ENCODE measurements around the gene ERN1.

Gene ERN1

GRCh38 chr17:64154717-64155116 is 24.8 kb upstream of the ERN1 start:
- no peak for TF ChIP-seq ZNF596 (tag by site-specific recombination; IDR thresholded peaks at IDR 0.05)
- no peak for TF ChIP-seq ZNF223 (tag by site-specific recombination; IDR thresholded peaks at IDR 0.05)
- no peak for TF ChIP-seq IKZF3 (tag by site-specific recombination; IDR thresholded peaks at IDR 0.05)
- no peak for TF ChIP-seq SP3 (tag by site-specific recombination; IDR thresholded peaks at IDR 0.05)
- no peak for TF ChIP-seq GLI2 (tag by site-specific recombination; IDR thresholded peaks at IDR 0.05; ENCODE audit: borderline replicate concordance, low read depth)
- no peak for TF ChIP-seq ZNF416 (tag by site-specific recombination; IDR thresholded peaks at IDR 0.05)
- no peak for TF ChIP-seq ZNF529 (tag by site-specific recombination; IDR thresholded peaks at IDR 0.05; ENCODE audit: insufficient replicate concordance)
- TF ChIP-seq ZNF18 (tag by site-specific recombination; IDR thresholded peaks at IDR 0.05): no peak
- no peak overlapping the region for H3K27ac ChIP-seq (ENCODE audit: extremely low read depth, low read depth, low read length)
- H3K9me3 ChIP-seq (ENCODE audit: control insufficient read depth, insufficient read depth, low read depth, low read length): no peaks in the 10 kb centered on the region
- POLR2A ChIA-PET: interaction anchor here (1.8 kb wide), 1 partner anchor 9 kb away, joined by 6 read pairs; no protein-coding TSS in a partner anchor
- no peaks in the 10 kb centered on the region for H3K4me1 ChIP-seq (ENCODE audit: control insufficient read depth, insufficient read depth, low read length)
- CTCF ChIA-PET: interaction anchor here (0.6 to 1.3 kb wide), 3 partner anchors 15 to 166 kb away, joined by 3 to 5 read pairs (median 3); no protein-coding TSS in a partner anchor
- H3K36me3 ChIP-seq (ENCODE audit: control insufficient read depth in 2 of 2, insufficient read depth in 1 of 2, low read length in 2 of 2): peaks cover 6 to 28% of the 10 kb centered on the region in 2 experiments; a peak in 2 of 3 replicates
- H3K4me3 ChIP-seq (ENCODE audit: low read depth, low read length): no peak overlapping the region

- Histone ChIP-seq H3K36me3 (ENCODE audit: control insufficient read depth in 2 of 2, insufficient read depth in 1 of 2, low read length in 2 of 2) (peaks cover 6 to 29% of the 10 kb centered on the region in 2 experiments; a peak in 2 of 3 replicates), H3K4me3 (ENCODE audit: low read depth, low read length) (no peak overlapping the region), H3K4me1 (ENCODE audit: control insufficient read depth, insufficient read depth, low read length) (no peaks in the 10 kb centered on the region), H3K27ac (ENCODE audit: extremely low read depth, low read depth, low read length) (no peak overlapping the region), H3K9me3 (ENCODE audit: control insufficient read depth, insufficient read depth, low read depth, low read length) (no peaks in the 10 kb centered on the region)
- TF ChIP-seq ZBTB44 (tag by site-specific recombination; IDR thresholded peaks at IDR 0.05) (no peak), ZBTB26 (tag by site-specific recombination; optimal IDR thresholded peaks at IDR 0.05) (no peak), ZNF830 (tag by site-specific recombination; IDR thresholded peaks at IDR 0.05; ENCODE audit: low read depth) (no peak), BCL11A (tag by site-specific recombination; IDR thresholded peaks at IDR 0.05; ENCODE audit: low read depth) (no peak), ZNF629 (tag by site-specific recombination; IDR thresholded peaks at IDR 0.05) (no peak), ZFP69B (tag by site-specific recombination; IDR thresholded peaks at IDR 0.05) (no peak)
- CTCF ChIA-PET: interaction anchor here (0.6 to 1.3 kb wide), 3 partner anchors 15 to 167 kb away, joined by 3 to 5 read pairs (median 3); no protein-coding TSS in a partner anchor
- POLR2A ChIA-PET: interaction anchor here (1.8 kb wide), 1 partner anchor 9 kb away, joined by 6 read pairs; no protein-coding TSS in a partner anchor
Measured at GRCh38 chr17:64154313-64154695, 24.4 kb upstream of the ERN1 start.

- ChIA-PET POLR2A (interaction anchor here (1.8 kb wide), 1 partner anchor 8 kb away, joined by 6 read pairs; no protein-coding TSS in a partner anchor), CTCF (interaction anchor here (0.7 kb wide), 2 partner anchors 16 to 106 kb away, joined by 3 read pairs; no protein-coding TSS in a partner anchor)
- Histone ChIP-seq H3K9me3 (ENCODE audit: control insufficient read depth, insufficient read depth, low read depth, low read length) (no peaks in the 10 kb centered on the region), H3K4me3 (ENCODE audit: low read depth, low read length) (no peak overlapping the region), H3K4me1 (ENCODE audit: control insufficient read depth, insufficient read depth, low read length) (no peaks in the 10 kb centered on the region), H3K36me3 (ENCODE audit: control insufficient read depth in 2 of 2, insufficient read depth in 1 of 2, low read length in 2 of 2) (peaks cover 6 to 34% of the 10 kb centered on the region in 2 experiments; a peak in 2 of 3 replicates), H3K27ac (ENCODE audit: extremely low read depth, low read depth, low read length) (no peak overlapping the region)
- TF ChIP-seq ZNF175 (tag by site-specific recombination; IDR thresholded peaks at IDR 0.05): no peak
- no peak for TF ChIP-seq KLF17 (tag by site-specific recombination; IDR thresholded peaks at IDR 0.05)
- peak; percentile 67; the same call in 1 of the 2 replicates for TF ChIP-seq ZNF121 (tag by site-specific recombination; IDR thresholded peaks at IDR 0.05)
- no peak for TF ChIP-seq ZNF132 (tag by site-specific recombination; IDR thresholded peaks at IDR 0.05; ENCODE audit: borderline replicate concordance)
- no peak for TF ChIP-seq ZBTB1 (tag by site-specific recombination; IDR thresholded peaks at IDR 0.05)
- no peak for TF ChIP-seq ZNF639 (tag by site-specific recombination; IDR thresholded peaks at IDR 0.05)
Measured at GRCh38 chr17:64153565-64154312, 23.8 kb upstream of the ERN1 start.

Data from HEK293 (cell line).